Fibroblast of skin of left biceps (primary cell): ENCODE measurements around the gene RSAD2.
"Not testable (repeated sequence)": the region's sequence is repeated elsewhere in the genome, so short reads cannot be mapped to it uniquely, and the experiment has no call there.

Experiments
- DNase-seq, 2 experiments: peaks; one replicate each; pipeline ENCODE4 v3.0.0-alpha.2; 2013; ENCODE audit warnings: low read depth in 2 of 2

Gene RSAD2, protein sequence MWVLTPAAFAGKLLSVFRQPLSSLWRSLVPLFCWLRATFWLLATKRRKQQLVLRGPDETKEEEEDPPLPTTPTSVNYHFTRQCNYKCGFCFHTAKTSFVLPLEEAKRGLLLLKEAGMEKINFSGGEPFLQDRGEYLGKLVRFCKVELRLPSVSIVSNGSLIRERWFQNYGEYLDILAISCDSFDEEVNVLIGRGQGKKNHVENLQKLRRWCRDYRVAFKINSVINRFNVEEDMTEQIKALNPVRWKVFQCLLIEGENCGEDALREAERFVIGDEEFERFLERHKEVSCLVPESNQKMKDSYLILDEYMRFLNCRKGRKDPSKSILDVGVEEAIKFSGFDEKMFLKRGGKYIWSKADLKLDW

DNA sequence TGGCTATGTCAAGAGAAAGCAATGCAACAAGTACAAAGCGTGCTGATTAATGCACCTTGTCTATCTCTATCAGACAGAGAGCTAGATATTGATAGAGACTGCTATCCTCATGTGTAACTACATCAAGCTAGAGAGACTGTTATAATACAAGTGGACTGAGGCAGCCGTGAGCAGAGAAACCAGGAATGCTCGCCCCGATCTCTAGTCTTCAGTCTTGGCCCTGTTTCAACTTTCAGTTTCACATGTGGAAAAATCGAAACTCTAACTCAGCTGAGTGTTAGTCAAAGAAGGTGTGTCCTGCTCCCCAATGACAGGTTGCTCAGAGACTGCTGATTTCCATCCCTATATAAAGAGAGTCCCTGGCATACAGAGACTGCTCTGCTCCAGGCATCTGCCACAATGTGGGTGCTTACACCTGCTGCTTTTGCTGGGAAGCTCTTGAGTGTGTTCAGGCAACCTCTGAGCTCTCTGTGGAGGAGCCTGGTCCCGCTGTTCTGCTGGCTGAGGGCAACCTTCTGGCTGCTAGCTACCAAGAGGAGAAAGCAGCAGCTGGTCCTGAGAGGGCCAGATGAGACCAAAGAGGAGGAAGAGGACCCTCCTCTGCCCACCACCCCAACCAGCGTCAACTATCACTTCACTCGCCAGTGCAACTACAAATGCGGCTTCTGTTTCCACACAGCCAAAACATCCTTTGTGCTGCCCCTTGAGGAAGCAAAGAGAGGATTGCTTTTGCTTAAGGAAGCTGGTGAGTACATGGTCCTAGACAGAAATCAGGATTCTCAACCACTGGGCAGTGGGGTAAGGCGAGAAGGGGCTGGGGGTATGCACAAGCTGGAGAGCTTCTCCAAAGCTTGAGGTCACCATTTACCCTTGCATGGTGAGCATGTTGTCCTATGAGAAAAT is at the start of gene RSAD2:
Gene RSAD2, plus strand, starts transcription at position 376 of the 903 bp plus-strand sequence. Its CDS starts 24 bp downstream, at position 400.
- DNase-seq: peak in 1 of 2 experiments; percentile 9

DNA sequence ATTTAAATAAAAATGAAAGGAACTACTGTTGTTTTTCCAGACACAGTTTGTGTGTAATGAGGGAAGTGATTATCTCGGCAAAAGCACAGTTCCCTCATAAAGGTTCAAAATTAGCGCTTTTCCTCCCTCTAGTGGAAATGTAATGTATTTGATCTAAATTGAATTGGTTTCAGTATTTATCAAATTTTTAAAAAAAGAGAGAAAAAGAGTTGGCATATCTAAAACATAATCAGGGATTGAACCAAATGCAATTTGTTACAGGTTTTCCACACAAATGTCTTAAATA is 49.3 kb upstream of the RSAD2 start:
- peak; percentile 23 to 24 for DNase-seq

DNA sequence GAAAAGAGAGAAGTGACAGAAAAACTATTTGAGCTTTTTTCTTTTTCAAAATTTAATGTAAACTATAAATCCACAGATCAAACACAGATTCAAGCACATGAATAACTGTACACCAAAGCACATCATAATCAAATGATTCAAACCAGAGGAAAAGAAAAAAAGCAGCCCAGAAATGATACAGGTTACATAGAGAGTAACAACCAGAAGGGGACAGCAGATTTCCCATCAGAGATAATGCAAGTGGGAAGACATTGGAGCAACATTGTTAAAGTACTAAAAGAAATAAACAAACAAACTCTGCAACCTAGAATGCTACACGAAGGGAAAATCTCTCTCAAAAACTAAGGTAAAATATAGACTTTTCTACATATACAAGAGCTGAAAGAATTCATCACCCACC is 46.3 kb upstream of the RSAD2 start:
- DNase-seq: no peak

DNA sequence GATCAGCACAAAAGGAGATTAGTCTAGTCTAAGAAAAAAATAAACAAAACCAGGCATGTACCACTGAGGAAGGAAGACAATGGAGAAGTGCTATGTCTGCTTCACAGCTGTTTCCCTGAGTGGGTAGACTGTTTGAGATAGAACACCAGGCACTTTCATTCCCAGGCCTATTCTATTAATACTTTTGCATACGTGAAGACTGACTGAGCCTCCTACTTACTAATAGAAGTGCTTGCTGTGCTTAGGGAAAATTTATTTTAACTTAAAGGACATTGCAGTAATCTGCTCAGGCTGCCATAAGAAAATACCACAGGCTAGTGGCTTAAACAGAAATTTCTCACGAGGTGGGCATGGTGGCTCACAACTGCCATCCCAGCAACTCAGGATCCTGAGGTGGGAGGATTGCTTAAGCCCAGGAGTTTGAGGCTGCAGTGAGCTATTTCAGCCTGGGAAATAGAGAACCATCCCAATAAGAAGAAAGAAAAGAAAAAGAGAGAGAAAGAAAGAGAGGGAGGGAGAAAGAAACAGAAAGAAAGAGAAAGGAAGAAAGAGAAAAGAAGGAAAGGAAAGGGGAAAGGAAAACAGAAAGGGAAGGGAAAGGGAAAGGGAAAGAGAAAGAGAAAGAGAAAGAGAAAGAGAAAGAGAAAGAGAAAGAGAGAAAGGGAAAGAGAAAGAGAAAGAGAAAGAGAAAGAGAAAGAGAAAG is 44.8 kb upstream of the RSAD2 start:
- no peak for DNase-seq

DNA sequence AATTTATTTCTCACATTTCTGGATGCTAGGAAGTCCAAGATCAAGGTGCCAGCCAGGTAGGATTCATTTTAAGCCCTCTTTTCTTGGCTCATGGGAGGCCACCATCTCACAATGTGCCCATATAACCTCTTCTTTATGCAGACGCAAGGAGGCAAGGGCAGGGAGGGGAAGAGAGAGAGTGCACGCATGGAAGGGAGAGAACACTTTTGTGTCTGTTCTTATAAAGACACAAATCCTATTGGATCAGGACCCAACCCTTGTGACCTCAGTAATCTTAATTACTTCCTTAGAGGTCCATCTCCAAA is 44.3 kb upstream of the RSAD2 start:
- no peak for DNase-seq

DNA sequence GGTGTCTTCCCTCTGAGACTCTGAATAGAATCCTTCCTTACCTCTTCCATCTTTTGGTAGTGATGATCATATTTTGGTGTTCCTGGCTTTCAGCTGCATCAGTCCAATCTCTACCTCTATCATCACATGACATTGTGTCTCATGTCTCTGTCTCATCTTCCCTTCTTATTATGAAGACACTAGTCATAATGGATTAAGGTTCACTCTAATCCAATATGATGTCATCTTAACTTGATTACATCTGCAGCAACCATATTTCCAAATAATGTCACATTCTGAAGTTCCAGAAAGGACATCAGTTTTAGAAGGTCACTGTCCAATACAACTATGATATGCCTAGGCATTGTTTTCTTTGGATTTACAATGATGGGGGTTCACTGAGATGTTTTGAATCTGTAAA is 43.4 kb upstream of the RSAD2 start:
- DNase-seq: no peak

DNA sequence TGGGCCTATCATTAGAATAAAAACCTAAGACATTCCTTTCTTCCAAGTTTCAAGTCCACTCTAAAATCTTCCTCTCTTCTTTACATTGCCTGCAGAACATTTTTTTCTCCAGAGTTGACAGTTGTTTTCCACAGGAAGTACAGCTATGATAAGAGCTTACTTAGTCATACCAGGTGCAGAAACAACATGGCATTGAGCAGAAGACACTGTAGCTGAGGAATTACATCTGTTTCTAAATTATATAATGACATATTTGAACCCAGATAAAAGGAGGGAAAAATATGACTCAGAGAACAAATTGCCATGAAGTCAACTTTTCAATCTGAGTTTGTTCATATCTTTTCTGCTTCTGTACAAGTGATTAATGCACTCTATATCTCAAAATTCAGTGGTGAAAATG is 42.1 kb upstream of the RSAD2 start:
- no peak for DNase-seq

DNA sequence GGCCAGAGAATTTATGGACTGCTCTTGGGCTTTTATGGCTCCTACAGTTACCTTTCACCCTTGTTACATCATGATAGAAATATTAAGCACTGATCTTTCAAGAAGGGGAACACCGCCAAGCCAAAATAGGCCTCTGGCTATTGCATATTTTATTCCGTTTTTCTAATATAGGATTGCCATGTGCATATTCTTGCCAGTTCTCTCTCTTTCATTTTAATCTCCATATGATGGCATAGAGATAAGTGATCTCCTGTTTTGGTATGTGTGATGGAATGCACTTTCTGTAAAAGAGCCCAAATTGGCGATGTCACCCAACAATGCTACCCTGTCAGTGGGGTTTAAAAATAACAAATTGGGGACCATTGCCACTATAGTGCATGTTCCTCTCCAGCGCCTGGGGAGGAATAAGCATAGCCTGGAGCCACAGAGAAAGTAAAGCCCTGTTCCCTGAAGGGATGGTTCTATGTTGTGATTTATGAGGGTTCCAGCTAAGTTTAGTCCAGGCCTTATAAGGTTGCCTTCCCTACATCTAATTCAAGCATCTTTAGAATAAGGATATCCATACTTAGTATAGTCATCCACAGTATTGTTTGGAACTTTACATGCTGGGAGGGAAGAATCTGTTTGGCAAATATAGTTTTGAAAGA is 38.8 kb upstream of the RSAD2 start:
- DNase-seq: no peak

DNA sequence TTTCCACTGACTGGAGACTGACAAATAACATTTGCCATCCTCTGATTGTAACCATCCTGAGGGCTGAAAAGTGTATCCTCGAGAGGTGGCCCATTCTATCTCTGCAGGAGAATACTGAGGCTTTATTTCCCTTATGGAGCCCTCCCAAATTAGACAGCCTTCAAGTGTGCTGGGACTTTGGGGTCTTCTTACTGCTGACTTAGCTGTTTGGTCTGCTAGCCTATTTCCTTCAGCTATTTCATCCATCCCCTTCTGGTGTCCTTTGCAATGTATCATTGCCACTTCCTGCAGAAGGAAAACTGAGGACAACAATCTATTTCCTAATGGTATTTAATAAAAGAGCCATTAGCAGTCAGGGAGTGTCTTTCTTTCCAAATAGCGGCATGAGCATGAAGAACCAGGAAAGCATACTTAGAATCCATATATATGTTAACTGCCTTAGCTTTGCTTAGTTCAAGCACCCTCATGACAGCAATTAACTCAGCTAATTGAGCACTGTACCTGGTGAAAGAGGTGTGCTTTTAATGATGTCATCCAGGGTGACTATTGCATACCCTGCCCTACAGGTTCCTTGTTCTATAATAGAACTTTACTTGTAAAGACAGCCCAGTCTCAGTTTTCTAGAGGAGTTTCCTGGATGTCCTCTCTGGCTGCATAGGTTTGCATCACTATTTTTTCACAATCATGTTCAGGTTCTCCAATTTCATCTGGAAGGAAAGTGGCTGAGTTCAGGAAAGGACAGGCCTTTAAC is 35.9 kb upstream of the RSAD2 start:
- no peak for DNase-seq

DNA sequence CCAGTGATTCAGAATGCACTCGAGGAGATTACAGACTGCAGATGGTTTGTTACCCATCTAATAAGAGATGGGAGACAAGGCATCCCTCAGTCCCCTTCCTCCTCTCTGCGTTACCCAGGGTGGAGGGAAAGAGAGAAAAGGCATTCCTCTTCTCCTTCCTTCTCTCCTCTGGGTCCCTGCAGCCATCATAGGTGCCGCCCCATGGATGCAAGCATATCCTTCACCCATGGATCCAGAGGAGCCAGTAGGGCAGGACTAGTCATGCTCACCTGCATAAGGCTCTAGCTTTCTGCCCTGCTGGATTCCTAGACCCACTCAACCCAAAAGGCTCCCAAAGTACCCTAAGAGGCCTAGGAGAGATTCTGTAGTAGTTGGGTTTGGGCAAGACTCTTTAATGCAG is 32.3 kb upstream of the RSAD2 start:
- DNase-seq: no peak

DNA sequence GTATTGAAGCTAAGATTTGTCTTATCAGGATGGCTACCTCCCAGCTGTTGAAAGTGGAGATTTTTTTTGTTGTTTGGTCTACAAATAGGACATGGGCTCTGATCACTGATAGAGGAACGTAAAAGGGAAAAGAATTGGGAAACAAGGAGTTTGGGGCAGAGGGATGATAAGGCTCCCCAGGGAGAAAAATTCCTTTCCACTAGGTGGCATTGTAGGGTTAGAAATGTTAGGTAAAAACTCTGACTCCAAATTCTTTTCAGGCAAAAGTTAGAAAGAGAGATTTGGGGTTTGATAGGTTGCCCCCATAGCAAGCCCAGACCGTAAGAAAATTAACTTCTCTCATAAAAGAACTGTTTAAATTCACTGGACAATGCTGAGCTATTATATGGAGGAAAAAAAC is 31.7 kb upstream of the RSAD2 start:
- DNase-seq: no peak

DNA sequence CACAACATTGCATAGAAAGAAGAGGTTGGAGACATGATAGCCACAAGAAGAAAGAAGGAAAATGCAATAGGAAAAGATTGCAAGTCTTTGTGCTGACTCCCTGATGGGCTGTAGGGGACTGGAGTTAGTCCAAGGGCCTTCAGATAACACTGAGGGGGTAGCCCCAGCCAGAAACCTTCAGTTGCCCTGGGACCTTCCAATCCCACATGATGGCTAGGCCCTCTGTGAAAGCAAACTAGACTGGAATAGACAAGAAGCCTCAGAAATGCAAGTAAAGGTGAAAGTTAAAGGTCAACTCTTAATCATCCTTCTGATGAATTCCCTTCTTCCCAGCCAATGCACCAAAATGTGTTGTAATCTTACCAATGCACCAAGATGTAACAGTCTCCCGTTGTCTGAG is 31.0 kb upstream of the RSAD2 start:
- no peak for DNase-seq

DNA sequence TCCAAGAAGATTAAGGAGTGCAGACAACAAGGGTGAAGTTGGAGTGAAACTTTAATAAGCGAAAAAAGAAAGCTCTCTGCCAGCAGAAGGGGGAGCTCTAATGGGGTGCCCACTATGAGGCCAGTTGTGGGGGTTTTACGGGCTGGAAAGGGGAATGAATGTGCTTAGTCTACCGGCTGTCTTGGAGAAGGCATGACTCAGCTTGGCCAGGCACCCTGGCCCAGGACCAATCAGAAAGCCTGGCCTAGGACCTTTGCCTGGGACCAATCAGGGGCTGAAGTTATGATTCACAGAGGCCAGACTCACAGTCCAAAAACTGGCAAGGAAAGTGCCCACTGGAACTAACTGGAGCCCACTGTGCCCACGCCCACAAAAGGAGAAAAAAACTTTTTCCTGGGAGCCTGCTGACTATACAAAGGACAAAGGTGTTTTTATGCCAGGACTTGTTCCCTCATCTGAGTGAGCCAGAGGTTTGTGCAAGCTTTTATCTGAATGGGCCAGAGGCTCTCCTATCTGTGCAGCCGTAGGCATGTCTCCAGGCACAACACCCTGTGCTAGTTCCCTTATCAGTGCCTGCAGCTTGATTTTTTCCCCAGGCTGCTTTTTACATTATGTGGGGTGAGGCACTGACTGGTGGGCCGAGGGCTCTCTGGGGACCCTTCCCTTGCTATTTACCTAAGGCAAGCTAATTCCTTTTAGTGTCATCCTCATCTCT is 30.5 kb upstream of the RSAD2 start:
- DNase-seq: no peak

DNA sequence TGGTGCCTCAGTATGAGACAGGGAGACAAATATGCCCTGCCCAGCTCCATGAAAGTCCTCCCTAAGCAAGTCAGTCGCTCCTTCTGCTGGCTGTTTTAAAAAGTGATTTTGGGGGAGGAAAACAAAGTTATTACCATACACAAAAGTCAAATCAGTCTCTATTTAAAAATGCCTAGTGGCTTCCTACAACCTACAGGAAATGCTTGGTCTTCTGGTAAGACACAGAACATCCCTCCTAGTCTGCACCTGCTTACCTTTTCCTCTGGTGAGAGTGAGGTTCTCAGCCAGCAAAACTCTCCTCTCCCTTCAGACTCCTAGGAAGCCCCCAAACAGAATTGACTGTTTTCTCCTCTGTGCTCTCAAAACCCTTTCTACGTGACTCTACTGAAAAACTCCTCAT is 25.4 kb upstream of the RSAD2 start:
- DNase-seq: no peak

DNA sequence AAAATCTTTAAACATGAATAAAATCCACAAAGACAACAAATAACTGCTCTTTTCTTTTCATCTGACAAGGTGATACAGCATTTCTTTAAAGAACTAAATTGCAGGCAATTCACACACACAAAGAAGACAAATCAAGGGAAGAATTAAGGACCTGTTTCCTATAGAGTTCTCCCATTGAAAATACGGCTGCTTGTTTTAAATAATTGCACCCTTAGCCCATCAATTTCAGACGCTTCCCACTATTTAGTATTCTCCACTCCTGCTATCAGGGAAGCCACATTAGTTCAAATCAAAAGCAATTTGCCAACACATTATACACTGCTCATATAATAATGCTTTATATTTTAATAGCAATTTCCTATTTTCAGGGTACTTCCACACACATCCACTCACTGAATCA is 23.2 kb upstream of the RSAD2 start:
- no peak for DNase-seq

DNA sequence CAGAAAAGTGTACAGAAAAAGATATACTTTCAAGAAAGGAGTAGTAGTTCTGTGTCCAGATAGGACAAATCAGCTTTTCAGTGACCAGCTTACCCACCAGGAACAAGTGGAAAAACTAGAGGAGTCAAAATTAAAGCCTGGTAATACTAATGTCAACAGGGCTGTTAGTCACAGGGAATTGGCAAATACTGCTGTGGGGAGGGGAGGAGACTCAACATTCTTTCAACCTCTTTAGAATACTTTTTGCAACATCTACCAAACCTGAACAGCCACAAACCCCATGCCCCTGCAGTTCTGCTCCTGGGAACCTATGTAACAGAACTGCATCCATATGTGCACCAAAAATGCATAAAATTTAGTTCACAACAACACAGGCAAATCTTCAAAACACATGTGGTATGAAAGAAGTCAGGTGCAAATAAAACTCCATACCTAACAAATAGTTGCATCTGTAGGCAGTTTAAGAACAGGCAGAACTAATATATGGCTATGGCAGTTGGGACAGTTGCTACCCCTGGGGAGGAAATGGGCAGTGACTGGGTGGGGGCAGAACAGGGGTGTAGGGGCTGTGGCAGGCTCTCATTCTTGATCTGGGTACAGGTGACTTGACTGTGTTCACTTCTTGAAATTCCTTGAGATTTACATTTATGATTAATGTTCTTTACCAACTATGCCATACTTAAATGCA is 21.6 kb upstream of the RSAD2 start:
- DNase-seq: no peak

DNA sequence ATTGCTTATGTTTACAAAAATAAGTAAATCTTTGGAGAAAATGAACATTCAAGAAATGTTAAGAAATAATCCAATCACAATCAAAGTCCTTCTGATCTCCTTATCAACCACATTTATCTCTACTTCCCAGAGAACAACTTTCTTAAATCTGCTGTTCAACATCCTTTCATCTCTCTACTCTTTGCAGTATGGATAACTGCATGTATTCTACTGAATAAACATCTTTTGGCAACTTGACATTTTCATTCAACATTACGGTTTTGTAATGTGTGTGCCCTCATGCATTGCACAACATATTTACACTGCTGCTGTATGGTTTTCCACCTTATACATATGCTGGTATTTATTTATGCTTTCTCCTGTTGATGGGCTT is 21.0 kb upstream of the RSAD2 start:
- no peak for DNase-seq

DNA sequence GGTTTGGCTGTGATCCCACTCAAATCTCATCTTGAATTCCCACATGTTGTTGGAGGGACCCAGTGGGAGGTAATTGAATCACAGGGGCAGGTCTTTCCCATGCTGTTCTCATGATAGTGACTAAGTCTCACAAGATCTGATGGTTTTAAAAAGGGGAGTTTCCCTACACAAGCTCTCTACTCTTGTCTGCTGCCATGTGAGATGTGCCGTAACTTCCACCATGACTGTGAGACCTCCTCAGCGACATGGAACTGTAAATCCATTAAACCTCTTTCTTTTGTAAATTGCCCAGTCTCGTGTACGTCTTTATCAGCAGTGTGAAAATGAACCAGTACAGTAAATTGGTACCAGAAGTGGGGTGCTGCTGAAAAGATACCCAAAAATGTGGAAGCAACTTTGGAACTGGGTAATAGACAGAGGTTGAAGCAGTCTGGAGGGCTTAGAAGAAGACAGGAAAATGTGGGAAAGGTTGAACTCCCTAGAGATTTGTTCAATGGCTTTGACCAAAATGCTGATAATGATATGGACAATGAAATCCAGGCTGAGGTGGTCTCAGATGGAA is 19.0 kb upstream of the RSAD2 start:
- not testable (repeated sequence) for DNase-seq

DNA sequence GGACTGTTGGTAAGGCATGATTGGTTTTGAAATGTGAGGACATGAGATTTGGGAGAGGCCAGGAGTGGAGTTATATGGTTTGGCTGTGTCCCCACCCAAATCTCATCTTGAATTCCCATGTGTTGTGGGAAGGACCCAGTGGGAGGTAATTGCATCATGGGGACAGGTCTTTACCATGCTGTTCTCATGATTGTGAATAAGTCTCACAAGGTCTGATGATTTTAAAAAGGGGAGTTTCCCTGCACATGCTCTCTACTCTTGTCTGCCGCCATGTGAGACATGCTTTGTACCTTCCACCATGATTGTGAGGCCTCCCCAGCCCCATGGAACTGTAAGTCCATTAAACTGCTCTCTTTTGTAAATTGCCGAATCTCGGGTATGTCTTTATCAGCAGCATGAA is 17.3 kb upstream of the RSAD2 start:
- DNase-seq: no peak

DNA sequence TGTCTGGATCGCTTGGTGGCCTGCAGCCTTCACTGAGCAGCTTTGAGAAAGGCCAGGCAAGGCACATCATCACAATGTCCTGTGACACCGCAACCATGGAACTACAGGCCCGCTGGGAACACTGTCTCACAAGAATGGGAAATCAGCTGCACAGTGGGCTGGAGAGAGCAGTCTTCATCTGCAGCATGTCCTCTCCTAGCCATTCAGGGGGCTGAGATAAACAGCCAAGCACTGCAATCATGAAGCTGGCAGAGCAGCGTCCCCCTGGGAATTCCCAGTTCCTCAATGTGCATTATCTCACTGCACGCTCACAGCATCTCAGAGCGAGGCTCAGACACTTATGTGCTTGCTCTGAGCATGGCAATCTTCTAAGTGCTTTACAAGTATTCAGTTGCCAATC is 13.8 kb upstream of the RSAD2 start:
- no peak for DNase-seq
